Measurements from ENCODE around the gene SPIRE1.

The SPIRE1 gene

GRCh38 chr18:12659904-12660605 is 2.1 kb upstream of the SPIRE1 start:
- TF ChIP-seq CTCF (IDR thresholded peaks at IDR 0.05; ENCODE audit: control insufficient read depth, extremely low read depth, insufficient read depth): peak; percentile 88
- H3K4me3 ChIP-seq (ENCODE audit: low read depth, low read length): no peak overlapping the region
- no peak for DNase-seq (ENCODE audit: low read depth)

GRCh38 chr18:12658426-12659138 is 675 bp upstream of the SPIRE1 start:
- no peak for DNase-seq (ENCODE audit: low read depth)
- H3K4me3 ChIP-seq (ENCODE audit: low read depth, low read length): peak overlapping the region; percentile 71
- no peak for TF ChIP-seq CTCF (IDR thresholded peaks at IDR 0.05; ENCODE audit: control insufficient read depth, extremely low read depth, insufficient read depth)

- H3K4me3 ChIP-seq (ENCODE audit: low read depth, low read length): peak overlapping the region; percentile 71
- no peak for DNase-seq (ENCODE audit: low read depth)
Observed at GRCh38 chr18:12656938-12657683, 796 bp downstream of the SPIRE1 start.

GRCh38 chr18:12656605-12656937 is 1.3 kb downstream of the SPIRE1 start:
- peak overlapping the region; percentile 71 for H3K4me3 ChIP-seq (ENCODE audit: low read depth, low read length)
- DNase-seq (ENCODE audit: low read depth): no peak
- no peak for TF ChIP-seq CTCF (IDR thresholded peaks at IDR 0.05; ENCODE audit: control insufficient read depth, extremely low read depth, insufficient read depth)

More at GRCh38 chr18:12656938-12657683, 796 bp downstream of the SPIRE1 start:
- no peak for TF ChIP-seq CTCF (IDR thresholded peaks at IDR 0.05; ENCODE audit: control insufficient read depth, extremely low read depth, insufficient read depth)

GRCh38 chr18:12654971-12655370 is 2.9 kb downstream of the SPIRE1 start:
- H3K4me3 ChIP-seq (ENCODE audit: low read depth, low read length): no peak overlapping the region
- DNase-seq (ENCODE audit: low read depth): no peak
- TF ChIP-seq CTCF (IDR thresholded peaks at IDR 0.05; ENCODE audit: control insufficient read depth, extremely low read depth, insufficient read depth): no peak

GRCh38 chr18:12652861-12653401 is 5.0 kb downstream of the SPIRE1 start:
- no peak for TF ChIP-seq CTCF (IDR thresholded peaks at IDR 0.05; ENCODE audit: control insufficient read depth, extremely low read depth, insufficient read depth)
- H3K4me3 ChIP-seq (ENCODE audit: low read depth, low read length): no peak overlapping the region
- no peak for DNase-seq (ENCODE audit: low read depth)

Measured in LNCaP clone FGC (cell line).